Uterus (tissue), 4 donors: ENCODE results near the gene SCARF2. TPM values are rescaled to one million over a fixed set of nuclear protein-coding genes. Genes with fewer than 3 reads are reported as not detected.

Source experiments
- DNase-seq, 2 donors: peaks; one replicate each; pipeline ENCODE4 v3.0.0-alpha.2; 2019 to 2020
- H3K27ac ChIP-seq, 2 donors: fragments of 200-600 bp; sonication (generic); 1 replicate in 1 of 2; 2 replicates in 1 of 2; pipeline ENCODE4 v1.5.1; 2016 to 2018
- H3K27me3 ChIP-seq, 2 donors: fragments of 200-600 bp; sonication (generic); one replicate each; pipeline ENCODE4 v1.5.1; 2018 to 2019; ENCODE audit warnings: control low read depth in 1 of 2
- H3K36me3 ChIP-seq, 2 donors: fragments of 200-600 bp; sonication (generic); one replicate each; pipeline ENCODE4 v1.5.1; 2019; ENCODE audit warnings: control low read depth in 1 of 2
- H3K4me1 ChIP-seq, 2 donors: fragments of 200-600 bp; sonication (generic); one replicate each; pipeline ENCODE4 v1.5.1; 2018 to 2019; ENCODE audit warnings: control low read depth in 1 of 2
- H3K4me3 ChIP-seq, 2 donors: fragments of 200-600 bp; sonication (generic); 1 replicate in 1 of 2; 2 replicates in 1 of 2; pipeline ENCODE4 v1.5.1; 2018 to 2019; ENCODE audit warnings: mild to moderate bottlenecking in 1 of 2
- H3K9me3 ChIP-seq, 2 donors: fragments of 200-600 bp; sonication (generic); one replicate each; pipeline ENCODE4 v1.5.1; 2019; ENCODE audit warnings: control low read depth in 1 of 2
- CTCF ChIP-seq, 4 experiments: fragments of 200-600 bp in 2 of 4; fragments of 450-650 bp in 2 of 4; sonication (generic) in 2 of 4; IDR thresholded peaks; one replicate each; pipeline ENCODE4 v1.5.1; 2016 to 2019; ENCODE audit warnings: antibody characterized with exemption in 4 of 4, mild to moderate bottlenecking in 2 of 4, moderate library complexity in 1 of 4
- POLR2A ChIP-seq, 2 donors: fragments of 450-650 bp; IDR thresholded peaks; one replicate each; pipeline ENCODE4 v1.6.1; 2016; ENCODE audit warnings: antibody characterized with exemption in 2 of 2, mild to moderate bottlenecking in 1 of 2, moderate library complexity in 1 of 2
- intact Hi-C: fragments of 100-400 bp; cut with DNase I; formaldehyde crosslinking; loops from one replicate; pipeline ENCODE4 v1.15.1; 2023; ENCODE audit warnings: low total_unique reads
- total RNA-seq, 4 donors: library from RNA; depleted of rRNA in 3 of 4; stranded (reverse); fragments of >200 nt in 3 of 4; gene quantifications; one replicate each; pipeline versions ENCODE4 v1.1.0 to v1.2.4, GENCODE V29; 2014 to 2023
- donor health status: DM: yes; HTN: yes; CAD: no.

The SCARF2 gene
- total RNA-seq, 4 donors from 2014 or later = 22.9 to 84.5 (median 30.1) TPM

- Histone ChIP-seq H3K36me3 (no peaks in the 10 kb centered on the region), H3K4me1 (peaks cover 0 to 14% of the 10 kb centered on the region in 2 donors), H3K27me3 (no peaks in the 10 kb centered on the region), H3K4me3 (no peak overlapping the region), H3K9me3 (no peaks in the 10 kb centered on the region), H3K27ac (no peak overlapping the region)
- intact Hi-C loops = loop anchor here (10.0 kb wide), 1 partner anchor 63 kb away; the partner anchor contains the start of gene KLHL22
- TF ChIP-seq CTCF (IDR thresholded peaks at IDR 0.05) (no peak), POLR2A (IDR thresholded peaks at IDR 0.05) (no peak)
- DNase-seq = no peak
Measured at GRCh38 chr22:20431511-20432192, 6.0 kb downstream of the SCARF2 start.

- Histone ChIP-seq H3K27ac (no peak overlapping the region), H3K4me3 (no peak overlapping the region), H3K27me3 (no peaks in the 10 kb centered on the region), H3K9me3 (no peaks in the 10 kb centered on the region), H3K4me1 (peaks cover 0 to 14% of the 10 kb centered on the region in 2 donors), H3K36me3 (no peaks in the 10 kb centered on the region)
- DNase-seq = no peak
- intact Hi-C loops = loop anchor here (10.0 kb wide), 1 partner anchor 64 kb away; the partner anchor contains the start of gene KLHL22
- no peak for TF ChIP-seq POLR2A (IDR thresholded peaks at IDR 0.05)
- peak in 2 of 4 experiments; percentile 10 to 26 for TF ChIP-seq CTCF (IDR thresholded peaks at IDR 0.05)
Measured at GRCh38 chr22:20430720-20431510, 6.7 kb downstream of the SCARF2 start.

GRCh38 chr22:20430101-20430719 is 7.4 kb downstream of the SCARF2 start:
- no peaks in the 10 kb centered on the region for H3K36me3 ChIP-seq
- peaks cover 0 to 7% of the 10 kb centered on the region in 2 donors for H3K4me1 ChIP-seq
- H3K27ac ChIP-seq = no peak overlapping the region
- H3K4me3 ChIP-seq = no peak overlapping the region
- TF ChIP-seq CTCF (IDR thresholded peaks at IDR 0.05) = no peak
- TF ChIP-seq POLR2A (IDR thresholded peaks at IDR 0.05) = no peak
- H3K27me3 ChIP-seq = no peaks in the 10 kb centered on the region
- intact Hi-C loops = loop anchor here (10.0 kb wide), 1 partner anchor 65 kb away; the partner anchor contains the start of gene KLHL22
- DNase-seq = no peak
- no peaks in the 10 kb centered on the region for H3K9me3 ChIP-seq

- Histone ChIP-seq H3K27ac (no peak overlapping the region), H3K27me3 (no peaks in the 10 kb centered on the region), H3K9me3 (no peaks in the 10 kb centered on the region), H3K36me3 (no peaks in the 10 kb centered on the region), H3K4me1 (peaks cover 0 to 7% of the 10 kb centered on the region in 2 donors), H3K4me3 (no peak overlapping the region)
- TF ChIP-seq POLR2A (IDR thresholded peaks at IDR 0.05) (no peak), CTCF (IDR thresholded peaks at IDR 0.05) (no peak)
- intact Hi-C loops = loop anchor here (10.0 kb wide), 1 partner anchor 65 kb away; the partner anchor contains the start of gene KLHL22
- peak in 1 of 2 donors; percentile 20 for DNase-seq
Measured at GRCh38 chr22:20429254-20430100, 8.1 kb downstream of the SCARF2 start.
